HG03135 (cell line): ENCODE results near the gene INTS1.

ENCODE experiments used
- ATAC-seq: cut with Tn5 transposase; IDR thresholded peaks from one replicate; pipeline ENCODE4 v1.9.1; 2021; ENCODE audit warnings: mild to moderate bottlenecking, moderate library complexity; ENCODE audit not compliant: unreplicated experiment

INTS1 gene

DNA sequence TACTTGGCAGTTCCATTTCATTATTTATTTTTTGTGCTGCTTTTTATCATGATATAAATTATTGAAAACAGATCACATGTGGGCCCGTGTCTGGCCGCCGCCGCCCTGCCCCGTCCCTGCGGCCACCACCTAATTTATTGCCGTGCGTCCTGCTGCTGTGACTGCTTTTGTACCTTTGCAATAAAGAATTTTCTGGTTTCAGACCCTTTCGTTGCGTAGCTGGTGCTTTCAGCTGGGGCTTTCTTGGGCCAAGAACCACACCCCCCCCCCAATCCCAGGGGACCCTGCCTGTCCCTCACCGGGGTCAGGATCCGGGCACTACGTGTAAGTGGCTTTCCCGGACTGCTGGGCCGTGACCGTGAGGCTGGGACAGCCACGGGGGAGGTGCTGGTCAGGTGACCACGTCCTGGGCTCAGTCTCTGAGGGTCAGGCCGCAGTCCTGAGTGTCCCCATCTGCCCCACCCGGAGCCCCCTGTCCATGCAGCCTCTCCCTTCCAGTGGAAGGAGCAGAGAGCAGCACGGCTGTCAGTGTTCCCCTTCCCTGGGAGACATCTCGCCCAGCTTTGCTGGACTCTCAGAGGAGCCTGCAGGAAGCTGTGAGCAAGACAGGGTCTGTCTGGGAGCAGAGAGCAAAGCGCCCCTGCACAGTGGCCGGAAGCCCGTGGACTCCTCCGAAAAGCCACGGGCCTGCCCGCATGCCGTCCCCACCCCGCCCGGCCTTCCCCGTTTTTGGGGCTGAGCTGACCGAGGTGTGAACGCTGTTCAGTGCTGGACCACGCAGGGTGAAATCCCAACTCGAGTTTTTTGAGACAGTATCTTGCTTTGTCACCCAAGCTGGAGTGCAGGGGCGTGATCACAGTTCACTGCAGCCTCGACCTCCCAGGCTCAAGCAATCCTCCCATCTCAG lies 38.9 kb upstream of the INTS1 start:
- no peak for ATAC-seq

DNA sequence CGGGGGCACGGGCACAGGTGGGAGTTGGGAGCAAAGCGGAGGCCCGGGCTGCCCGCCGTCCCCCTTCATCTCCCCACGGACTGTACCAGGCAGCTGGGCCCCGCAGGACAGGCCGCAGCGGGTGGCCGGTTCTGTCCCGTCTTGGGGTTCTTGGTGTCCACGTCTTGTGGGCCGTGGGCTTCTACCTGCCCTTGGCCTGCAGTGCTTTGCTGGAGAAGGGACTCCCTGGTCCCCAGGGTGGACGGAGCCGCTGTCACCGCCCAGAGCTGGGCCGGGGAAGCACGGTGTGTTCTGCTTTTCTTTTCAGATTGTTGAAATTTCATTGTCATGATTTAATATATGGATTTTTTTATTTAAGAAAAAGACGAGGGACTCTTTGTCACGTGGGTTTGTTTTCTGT lies 38.1 kb upstream of the INTS1 start:
- ATAC-seq: no peak

DNA sequence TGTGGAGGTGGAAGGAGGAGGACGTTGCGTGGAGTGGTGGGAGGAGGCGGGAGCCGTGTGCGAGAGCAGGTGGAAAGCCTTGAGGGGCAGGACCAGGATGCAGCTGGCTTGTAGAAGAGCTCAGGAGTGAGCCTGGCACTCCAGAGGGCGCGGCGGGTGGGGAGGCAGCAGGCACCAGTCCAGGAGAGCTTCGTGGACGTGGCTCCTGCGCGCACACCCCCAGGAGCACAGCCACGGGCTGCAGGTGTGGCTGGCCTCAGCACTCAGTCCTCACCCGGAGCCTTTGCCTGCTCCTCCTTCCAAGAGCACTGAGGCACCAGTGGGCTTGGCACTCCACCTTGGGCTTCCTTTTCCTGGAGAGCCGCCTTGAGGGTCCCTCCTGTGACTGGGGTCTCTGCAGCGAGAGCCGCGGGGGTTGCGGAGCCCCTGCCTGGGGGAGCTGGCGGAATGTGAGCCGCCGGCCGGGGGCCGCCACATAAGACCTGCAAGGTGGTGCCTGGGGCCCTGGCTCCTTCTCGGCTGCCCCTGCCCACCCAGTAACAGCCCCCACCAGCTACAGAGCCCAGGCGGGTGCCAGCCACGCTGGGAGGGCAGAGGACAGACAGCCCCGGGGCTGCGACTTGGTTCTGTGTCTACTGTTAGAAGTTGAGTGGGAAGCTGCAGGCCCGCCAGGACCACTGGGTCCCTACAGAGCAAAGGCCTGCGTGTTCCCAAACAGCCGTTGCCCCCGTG lies 37.4 kb upstream of the INTS1 start:
- no peak for ATAC-seq

DNA sequence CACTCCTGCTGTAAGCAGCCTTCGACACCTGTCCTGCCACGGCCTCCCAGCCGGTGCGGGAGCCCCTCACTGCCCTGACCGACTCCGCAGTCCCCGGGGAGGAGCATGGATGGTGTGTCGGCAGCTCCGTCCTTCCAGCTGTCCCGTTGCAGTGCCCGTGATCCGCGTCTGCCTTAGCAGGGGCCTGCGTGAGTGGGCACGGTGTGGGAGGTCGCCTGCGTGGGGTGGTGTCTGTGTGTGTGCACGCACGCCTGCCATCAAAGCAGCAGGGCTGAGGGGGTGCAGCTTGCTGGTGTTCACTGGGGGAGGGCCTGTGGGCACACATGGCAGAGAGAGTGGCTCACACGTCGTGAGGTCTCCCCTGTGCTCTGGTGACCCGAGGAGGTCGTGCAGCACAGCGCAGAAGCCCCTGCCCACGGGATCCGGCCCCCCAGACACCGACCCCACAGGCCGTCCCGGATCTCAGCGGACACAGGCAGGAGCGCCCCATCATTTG lies 36.6 kb upstream of the INTS1 start:
- no peak for ATAC-seq

DNA sequence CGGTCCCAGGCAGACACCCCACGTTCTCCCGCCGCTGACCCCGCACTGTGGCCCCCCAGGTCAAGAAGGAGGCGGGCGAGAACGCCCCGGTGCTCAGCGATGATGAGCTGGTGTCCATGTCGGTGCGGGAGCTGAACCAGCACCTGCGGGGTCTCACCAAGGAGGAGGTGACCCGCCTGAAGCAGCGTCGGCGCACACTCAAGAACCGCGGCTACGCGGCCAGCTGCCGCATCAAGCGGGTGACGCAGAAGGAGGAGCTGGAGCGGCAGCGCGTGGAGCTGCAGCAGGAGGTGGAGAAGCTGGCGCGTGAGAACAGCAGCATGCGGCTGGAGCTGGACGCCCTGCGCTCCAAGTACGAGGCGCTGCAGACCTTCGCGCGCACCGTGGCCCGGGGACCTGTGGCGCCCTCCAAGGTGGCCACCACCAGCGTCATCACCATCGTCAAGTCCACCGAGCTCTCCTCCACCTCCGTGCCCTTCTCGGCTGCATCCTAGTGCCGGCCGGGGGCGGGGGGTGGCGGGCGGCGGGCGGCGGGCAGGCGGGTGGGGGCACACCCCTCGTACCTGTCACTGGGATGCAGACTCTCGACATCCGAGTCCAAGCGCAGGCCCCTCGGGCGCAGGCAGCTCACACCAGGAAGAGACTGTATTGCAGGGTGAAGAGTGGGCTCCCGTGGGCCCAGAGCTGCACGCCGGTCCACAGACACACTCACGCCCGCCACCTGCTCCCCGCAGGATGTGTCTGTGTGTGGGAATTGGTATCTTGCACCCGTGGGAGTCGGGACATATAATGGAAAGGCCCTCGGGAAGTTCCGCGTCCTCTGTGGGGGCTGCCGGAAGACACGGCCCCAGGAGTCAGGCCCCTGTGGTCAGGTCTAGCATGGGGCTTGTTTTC lies 35.9 kb upstream of the INTS1 start:
- no peak for ATAC-seq

DNA sequence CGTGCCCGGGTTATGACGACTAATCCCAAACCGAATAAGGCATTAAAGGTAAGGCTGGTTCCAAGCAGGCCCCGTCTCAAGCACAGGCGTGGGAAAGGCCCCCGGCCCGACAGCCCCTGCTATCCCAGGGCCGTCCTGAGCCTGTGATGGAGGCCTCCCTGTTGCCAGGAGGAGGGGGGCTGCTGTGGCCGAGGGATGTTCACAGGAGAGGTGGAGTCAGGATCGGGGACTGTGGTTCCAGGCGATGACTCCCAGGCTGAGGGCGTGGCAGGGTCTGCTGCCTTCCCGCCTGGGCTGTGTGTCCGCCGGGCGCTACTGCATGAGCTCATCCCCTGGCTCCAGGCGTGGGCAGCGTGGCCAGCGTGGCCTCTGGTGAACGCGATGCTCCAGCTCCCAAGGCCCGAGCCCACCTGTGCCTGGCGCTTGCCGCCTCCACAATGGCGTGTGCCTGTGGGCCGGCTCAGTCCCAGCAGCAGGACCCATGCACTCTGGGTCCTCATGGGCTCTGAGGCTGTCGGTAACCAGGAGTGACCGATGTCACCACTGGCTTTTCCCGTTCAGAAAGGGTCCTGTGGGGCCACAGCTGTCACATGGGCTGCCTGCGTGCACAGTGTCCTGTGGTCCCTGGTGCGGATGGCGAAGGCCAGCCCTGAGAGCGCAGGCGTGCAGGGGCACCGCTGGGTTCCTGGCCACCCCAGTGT lies 35.1 kb upstream of the INTS1 start:
- ATAC-seq: no peak

DNA sequence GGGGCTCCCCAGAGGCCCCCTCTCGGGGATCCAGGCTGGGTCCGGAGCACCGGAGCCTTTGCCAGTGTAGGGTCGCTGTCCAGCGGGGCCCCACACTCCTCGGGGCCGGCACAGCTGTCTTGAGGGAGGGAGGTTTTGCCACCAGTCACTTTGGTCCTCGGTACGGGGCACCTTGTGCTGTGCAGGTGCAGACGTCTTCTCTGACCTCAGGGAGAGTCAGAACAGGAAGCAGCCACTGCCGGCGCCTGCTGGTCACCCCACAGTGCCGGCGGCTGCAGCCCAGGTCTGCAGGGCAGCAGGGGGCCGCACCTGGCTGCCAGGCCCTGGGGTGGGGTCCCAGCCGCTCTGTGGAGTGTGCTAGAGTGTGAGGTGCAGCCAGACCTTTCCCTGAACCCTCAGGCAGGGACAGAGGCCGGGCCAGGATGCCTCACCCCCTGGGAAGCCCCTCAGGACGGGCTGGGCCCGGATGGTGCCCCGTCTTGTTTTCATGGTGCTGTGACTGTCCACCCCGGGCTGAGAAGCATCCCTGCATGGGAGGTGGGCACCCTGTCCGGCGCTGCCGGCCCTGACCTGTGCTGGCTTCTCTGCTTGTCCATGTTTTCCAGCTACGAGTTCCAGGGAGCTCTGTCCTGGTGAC lies 34.5 kb upstream of the INTS1 start:
- ATAC-seq: no peak

DNA sequence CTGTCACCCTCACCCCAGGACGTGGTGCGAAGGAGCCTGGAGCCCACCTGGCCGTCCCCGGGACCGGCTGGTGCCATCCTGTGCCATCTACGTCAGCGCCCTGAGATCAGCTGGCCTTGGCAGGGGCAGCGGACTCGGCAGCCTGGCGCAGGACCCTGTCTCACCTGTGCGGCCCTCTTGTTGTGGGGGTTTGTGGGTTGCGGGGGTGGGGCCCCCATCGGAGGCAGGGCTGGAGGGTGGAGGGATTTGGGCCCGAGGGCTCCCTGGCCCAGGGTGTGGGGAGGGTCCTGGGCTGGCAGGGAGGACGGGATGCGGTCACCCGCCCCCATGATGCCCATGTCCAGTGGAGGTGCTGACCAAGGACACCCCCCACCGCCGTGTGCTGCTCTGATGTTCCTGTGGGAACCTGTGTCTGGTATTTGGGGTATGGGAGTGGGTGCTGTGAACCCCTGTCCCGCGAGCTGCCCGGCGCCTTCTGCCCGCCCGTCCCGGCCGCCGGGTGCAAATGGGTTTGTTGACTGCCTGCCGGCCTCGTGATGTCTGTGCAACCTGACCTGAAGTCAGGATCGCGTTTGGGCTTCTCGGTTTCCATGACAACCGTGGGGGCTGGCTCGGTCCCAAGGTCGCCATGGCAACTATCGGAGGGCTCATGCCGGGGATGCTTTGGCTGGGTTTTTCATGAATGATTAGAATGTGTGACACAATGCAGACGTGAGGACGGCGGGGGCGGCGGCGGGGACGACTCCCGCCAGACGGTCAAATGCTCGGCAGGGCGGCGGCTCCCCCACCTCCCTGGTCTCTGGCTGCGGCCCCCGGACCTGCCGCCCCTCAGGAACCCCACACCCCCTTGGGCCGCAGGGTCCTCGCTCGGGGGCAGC lies 33.6 kb upstream of the INTS1 start:
- no peak for ATAC-seq

DNA sequence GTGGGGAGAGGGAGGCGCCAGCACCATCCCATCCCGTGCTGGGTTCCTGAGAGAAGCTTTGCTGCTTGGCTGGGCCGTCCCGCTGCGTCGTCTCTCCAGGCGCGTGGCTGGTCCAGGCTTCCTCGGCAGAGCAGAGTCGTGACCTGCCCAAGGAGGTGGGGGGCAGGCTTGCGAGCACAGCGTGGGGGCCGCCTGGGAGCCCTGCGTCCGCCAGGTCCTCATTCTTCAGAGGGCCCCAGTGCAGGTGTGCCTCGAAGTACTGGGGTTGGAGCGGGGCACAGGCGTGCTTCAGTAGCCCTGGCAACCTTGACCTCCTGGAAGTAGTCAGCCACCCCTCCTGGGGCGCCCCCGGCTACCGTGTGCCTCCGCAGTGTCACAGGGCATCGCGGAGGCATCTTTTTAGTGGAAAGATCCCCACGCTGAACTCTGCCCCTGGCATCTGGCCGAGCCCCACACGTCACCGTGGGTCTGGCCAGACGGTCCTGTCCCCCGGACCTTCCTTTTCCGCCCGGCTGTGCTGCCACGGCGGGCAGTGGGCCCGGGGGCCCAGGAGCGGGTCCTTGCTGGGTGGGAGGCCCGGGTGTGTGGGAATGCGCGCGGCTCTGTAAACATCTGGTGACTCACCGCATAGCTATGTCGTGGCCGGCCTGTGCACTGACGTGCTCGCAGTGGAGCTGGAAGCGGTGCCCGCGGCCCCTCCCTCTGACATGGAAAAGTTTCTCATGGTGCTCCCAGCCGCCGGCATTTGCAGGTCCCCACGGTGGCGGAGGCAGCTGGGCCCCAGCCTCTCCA lies 32.8 kb upstream of the INTS1 start:
- no peak for ATAC-seq

DNA sequence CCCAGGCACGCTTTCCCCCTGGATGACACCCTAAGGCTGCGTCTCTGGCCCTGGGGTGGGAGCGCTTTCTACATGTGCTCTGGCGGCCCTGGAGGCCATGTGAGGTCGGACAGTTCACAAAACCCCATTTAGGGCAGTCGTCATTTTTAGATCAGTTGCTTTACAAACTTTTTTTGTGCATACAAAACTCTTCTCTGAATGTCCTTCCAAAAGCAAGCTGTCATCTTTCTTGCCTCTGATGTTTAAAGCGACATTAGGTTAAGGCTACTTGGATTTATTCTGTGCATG lies 32.2 kb upstream of the INTS1 start:
- no peak for ATAC-seq

DNA sequence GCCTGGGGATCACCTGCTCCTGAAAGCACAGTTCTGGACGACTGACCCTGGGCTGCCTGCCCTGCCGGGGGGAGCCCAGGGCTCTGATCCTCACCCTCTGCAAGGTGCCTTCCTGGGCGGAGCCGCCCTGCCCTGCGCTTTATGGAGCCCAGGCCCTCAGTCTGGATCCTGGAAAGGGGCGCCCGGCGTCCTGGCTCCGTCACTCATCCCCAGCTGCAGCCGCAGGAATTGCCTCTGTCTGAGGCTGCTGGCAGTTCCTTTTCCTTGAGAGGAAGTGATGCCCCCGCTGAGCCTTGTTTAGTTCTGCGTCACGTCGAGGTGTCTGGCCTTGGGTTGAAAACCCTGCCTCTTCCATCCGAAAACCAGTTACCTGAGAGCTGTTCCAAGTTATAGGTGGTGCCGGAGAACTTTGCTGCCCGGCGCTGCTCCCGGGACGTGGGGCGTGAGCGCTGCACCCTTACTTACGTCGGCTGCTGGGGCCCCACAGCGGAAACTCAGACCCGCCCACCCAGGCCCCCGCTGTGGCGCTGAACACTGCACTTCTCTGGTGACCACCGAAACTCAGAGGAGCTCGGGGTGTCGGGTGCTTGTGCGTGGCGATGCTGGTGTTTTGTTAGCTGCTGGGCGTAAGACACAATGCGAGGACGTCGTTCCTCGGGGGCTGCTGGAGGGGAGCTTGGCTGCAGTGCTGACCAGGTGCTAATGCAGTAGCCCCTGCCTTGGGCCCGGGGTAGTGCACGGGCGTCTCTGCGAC lies 31.7 kb upstream of the INTS1 start:
- ATAC-seq: no peak

DNA sequence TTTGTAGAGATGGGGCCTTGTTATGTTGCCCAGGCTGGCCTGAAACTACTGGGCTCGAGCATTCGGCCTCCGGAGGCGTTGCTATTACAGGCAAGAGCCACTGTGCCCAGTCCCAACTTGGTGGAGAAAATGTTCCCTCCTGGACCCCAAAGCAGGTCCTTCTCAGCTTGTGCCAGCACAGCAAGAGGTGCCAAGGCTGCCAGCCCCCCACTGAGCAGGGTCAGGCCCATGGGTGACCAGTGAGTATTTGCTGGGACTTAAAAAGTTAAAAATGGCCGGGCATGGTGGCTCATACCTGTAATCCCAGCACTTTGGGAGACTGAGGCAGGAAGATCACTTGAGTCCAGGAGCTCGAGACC lies 30.9 kb upstream of the INTS1 start:
- no peak for ATAC-seq

DNA sequence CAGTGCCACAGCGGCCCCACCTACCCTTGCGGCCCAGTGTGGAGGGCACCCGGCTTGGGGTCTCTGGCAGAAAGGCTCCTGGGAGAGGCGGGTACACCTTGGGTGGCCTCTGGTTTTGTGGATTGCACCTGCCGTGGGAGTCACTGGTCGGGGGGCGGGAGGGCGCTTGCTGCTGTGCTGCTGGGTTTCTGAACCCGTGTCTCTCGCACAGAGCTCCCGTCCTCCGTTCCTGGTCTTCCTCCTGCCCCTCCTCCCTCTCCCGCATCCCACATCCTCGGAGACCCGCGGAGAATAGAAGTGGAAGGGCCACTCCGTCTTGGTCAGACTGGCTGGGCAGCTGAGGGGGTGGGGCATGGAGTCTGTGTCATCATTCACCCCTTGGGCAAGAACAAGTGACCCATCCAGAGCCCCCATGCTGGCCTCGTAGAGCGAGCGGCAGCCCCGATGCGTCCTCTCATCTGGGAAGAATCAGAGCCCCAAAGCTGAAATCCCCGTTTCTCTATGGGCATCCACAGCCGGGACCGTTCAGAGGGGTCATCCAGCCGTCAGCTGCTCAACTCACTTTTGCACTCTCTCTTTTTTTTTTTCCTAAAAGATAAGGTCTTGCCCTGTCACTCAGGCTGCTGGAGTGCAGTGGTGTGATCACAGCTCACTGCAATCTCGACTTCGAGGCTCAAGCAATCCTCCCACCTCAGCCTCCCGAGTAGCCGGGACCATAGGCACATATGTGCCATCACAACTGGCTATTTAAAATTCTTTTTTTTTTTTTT lies 30.3 kb upstream of the INTS1 start:
- ATAC-seq: no peak

DNA sequence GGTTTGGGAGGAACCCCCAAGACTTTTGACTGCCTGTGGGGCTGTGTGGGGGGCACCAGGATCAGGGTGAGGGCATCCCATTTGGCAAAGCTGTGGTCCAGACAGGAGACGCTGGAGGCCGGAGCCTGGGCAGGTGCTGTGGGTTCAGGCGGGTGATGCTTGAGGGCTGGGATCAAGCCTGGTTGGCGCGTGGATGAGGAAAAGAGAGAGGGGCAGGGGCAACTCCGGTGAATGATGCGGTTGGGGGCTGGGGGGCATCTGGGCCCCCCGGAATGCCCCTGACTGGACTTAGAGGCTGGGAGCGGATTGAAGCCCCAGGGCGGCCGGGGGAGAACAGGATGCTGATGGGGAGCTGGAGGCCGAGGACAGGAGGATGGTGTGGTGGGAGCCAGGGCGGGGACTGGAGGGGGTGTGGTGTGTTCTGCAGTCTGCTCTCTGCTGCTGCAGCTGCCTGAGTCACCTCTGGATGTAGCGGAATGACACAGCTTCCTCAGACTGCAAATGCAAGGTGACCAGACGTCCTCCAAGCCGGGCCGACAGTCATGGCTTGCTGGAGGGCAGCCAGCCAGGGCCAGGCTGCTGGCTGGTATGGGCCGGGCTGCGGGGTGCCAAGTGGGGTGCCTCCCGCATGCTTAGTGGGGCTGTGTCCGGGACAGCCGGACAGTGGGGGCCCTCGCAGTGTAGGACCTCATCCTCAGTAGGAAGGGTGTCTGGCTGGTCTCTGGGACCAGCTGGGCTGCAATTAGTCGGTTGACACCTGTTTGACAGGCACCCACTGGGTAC lies 29.5 kb upstream of the INTS1 start:
- no peak for ATAC-seq

DNA sequence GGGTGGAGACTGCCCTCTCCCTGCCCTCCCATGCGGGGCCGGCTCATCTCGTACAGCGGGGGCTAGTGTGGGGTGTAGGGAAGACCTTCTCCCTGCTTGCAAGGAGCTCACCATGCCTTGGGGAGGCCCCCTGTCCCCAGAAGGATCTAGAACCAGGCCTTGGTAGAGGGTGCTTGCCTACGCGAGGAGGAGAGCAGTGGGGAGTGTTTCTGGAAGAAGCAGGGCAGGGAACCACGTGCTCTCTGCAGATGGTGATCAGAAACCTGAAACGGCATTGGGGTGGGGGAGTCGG lies 29.0 kb upstream of the INTS1 start:
- no peak for ATAC-seq

DNA sequence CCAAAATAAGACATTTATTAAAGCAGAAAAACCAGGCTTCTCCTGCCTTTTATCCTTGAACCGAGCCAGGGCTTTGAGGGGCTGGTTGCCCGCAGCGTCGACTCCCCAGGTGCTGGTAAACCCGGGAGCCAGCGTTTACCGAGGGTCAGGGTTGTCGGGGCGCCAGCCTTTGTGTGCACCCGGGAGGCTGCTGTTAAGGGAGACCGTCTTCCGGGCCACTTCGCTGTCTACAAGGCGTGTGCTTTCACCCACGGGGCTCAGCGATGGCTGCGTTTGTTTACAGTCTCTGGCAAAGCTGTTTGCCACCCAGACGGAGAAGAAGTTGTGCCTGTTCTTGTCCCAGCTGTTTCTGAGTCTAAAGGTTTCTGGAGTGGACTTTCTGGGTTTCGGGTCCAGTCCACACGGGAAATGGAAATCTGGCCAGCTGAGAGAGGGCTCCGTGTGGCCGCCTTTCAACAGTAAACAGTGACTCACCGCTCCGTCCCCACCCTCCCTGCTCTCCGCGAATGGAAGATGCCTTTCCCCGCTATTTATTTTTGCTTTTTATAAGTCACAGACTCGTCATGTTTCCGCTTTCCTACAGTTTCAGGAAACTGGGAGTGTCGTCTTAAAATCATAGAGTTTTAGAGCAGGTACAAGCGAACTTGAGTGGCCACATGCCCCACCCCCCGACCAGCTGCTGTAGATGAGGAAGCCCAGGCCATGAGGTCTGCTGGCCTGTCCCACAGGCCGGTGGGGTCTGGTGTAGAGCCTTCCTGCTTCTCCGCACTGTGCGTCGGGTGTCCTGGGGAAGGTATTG lies 28.5 kb upstream of the INTS1 start:
- no peak for ATAC-seq
